Stimulated activated CD4-positive, alpha-beta T cell treated with anti-CD3 and anti-CD28 coated beads, Interleukin-1b, Interleukin-23, amount 100 ng/mL, for 48 hours (primary cell): ENCODE measurements around the gene FAS.
"Not testable (repeated sequence)": the region's sequence is repeated elsewhere in the genome, so short reads cannot be mapped to it uniquely, and the experiment has no call there.

Experiments used
- DNase-seq: peaks from one replicate; pipeline ENCODE4 v3.0.0-alpha.2; 2020

Gene FAS

GRCh38 chr10:88995156-88995876 is 4.7 kb downstream of the FAS start:
- DNase-seq, result no peak

- DNase-seq, result no peak
Observed at GRCh38 chr10:88996927-88997326, 6.3 kb downstream of the FAS start.

- no peak for DNase-seq
Observed at GRCh38 chr10:88999625-89000024, 9.0 kb downstream of the FAS start.

- DNase-seq, result peak; percentile 34
Observed at GRCh38 chr10:89001024-89001728, 10.6 kb downstream of the FAS start.

GRCh38 chr10:89001729-89002072 is 11.1 kb downstream of the FAS start:
- no peak for DNase-seq

- DNase-seq, result no peak
Observed at GRCh38 chr10:89002226-89002978, 11.8 kb downstream of the FAS start.

GRCh38 chr10:89003344-89003743 is 12.7 kb downstream of the FAS start:
- DNase-seq, result no peak

- DNase-seq, result no peak
Observed at GRCh38 chr10:89007129-89007893, 16.7 kb downstream of the FAS start.

GRCh38 chr10:89018700-89019346 is 28.2 kb downstream of the FAS start:
- not testable (repeated sequence) for DNase-seq

GRCh38 chr10:89019569-89020327 is 29.1 kb downstream of the FAS start:
- DNase-seq, result no peak

- not testable (repeated sequence) for DNase-seq
Observed at GRCh38 chr10:89021526-89021925, 30.9 kb downstream of the FAS start.

- DNase-seq, result no peak
Observed at GRCh38 chr10:89022734-89023133, 32.1 kb downstream of the FAS start.

- no peak for DNase-seq
Observed at GRCh38 chr10:89025453-89025852, 34.9 kb downstream of the FAS start.

GRCh38 chr10:89029181-89029580 is 38.6 kb downstream of the FAS start:
- no peak for DNase-seq

GRCh38 chr10:89029785-89030437 is 39.3 kb downstream of the FAS start:
- DNase-seq, result peak; percentile 65

GRCh38 chr10:89030791-89031190 is 40.2 kb downstream of the FAS start:
- no peak for DNase-seq

- peak; percentile 69 for DNase-seq
Observed at GRCh38 chr10:89032141-89032891, 41.7 kb downstream of the FAS start.

GRCh38 chr10:89035461-89035860 is 44.9 kb downstream of the FAS start:
- DNase-seq, result no peak

- DNase-seq, result no peak
Observed at GRCh38 chr10:89037096-89037495, 46.5 kb downstream of the FAS start.

- DNase-seq, result no peak
Observed at GRCh38 chr10:89042562-89042961, 52.0 kb downstream of the FAS start.

- no peak for DNase-seq
Observed at GRCh38 chr10:89043052-89043451, 52.5 kb downstream of the FAS start.
